GM18861 (cell line): ENCODE results near the gene AXL.
A peak's percentile ranks its signal among the peaks of the same experiment; 100 is the strongest.

Experiments used
- ATAC-seq: cut with Tn5 transposase; IDR thresholded peaks from one replicate; pipeline ENCODE4 v1.9.1; 2021; ENCODE audit not compliant: unreplicated experiment

AXL gene

GRCh38 chr19:41233748-41234240, 14.8 kb downstream of the AXL start:
- ATAC-seq, result no peak

GRCh38 chr19:41234512-41235168, 15.6 kb downstream of the AXL start:
- no peak for ATAC-seq

- no peak for ATAC-seq
These were observed 16.5 kb downstream of the AXL start for GRCh38 chr19:41235480-41235879.

- no peak for ATAC-seq
These were observed 19.2 kb downstream of the AXL start for GRCh38 chr19:41238244-41238643.

- ATAC-seq, result no peak
These were observed 20.3 kb downstream of the AXL start for GRCh38 chr19:41239363-41239762.

GRCh38 chr19:41239961-41240574, 21.0 kb downstream of the AXL start:
- ATAC-seq, result no peak

GRCh38 chr19:41241859-41242258, 22.8 kb downstream of the AXL start:
- ATAC-seq, result no peak

GRCh38 chr19:41244117-41244516, 25.1 kb downstream of the AXL start:
- no peak for ATAC-seq

- ATAC-seq, result no peak
These were observed 26.8 kb downstream of the AXL start for GRCh38 chr19:41245843-41246242.

GRCh38 chr19:41248895-41249294, 29.9 kb downstream of the AXL start:
- ATAC-seq, result no peak

- no peak for ATAC-seq
These were observed 30.8 kb downstream of the AXL start for GRCh38 chr19:41249707-41250423.

- ATAC-seq, result no peak
These were observed 34.6 kb downstream of the AXL start for GRCh38 chr19:41253660-41254059.

GRCh38 chr19:41255171-41255570, 36.1 kb downstream of the AXL start:
- ATAC-seq, result no peak

GRCh38 chr19:41261474-41262190, 42.6 kb downstream of the AXL start:
- no peak for ATAC-seq

GRCh38 chr19:41263042-41263849, 44.2 kb downstream of the AXL start:
- peak; percentile 14 for ATAC-seq

GRCh38 chr19:41263850-41264580, 45.0 kb downstream of the AXL start, which contains the start of gene HNRNPUL1:
HNRNPUL1 (plus strand) TSS chr19:41264372; CDS start chr19:41264504, 132 bp downstream.
- ATAC-seq, result peak; percentile 73

- ATAC-seq, result no peak
These were observed 45.8 kb downstream of the AXL start for GRCh38 chr19:41264581-41265394.

- ATAC-seq, result no peak
These were observed 46.6 kb downstream of the AXL start for GRCh38 chr19:41265395-41266153.
